HAP-1 (cell line): ENCODE results near the gene TIMM23.

Source experiments
- DNase-seq, 2 experiments: peaks; one replicate each; pipeline ENCODE4 v3.0.0-alpha.2; 2016 to 2020; ENCODE audit warnings: low spot score in 2 of 2
- H3K27me3 ChIP-seq: fragments of 250-450 bp; sonication (Bioruptor Pico); 2 replicates; pipeline ENCODE4 v1.5.1; 2020; ENCODE audit warnings: low read depth, mild to moderate bottlenecking, moderate library complexity
- H3K36me3 ChIP-seq: fragments of 250-450 bp; sonication (Bioruptor Pico); replicated peaks from 2 replicates; pipeline ENCODE4 v1.5.1; 2020; ENCODE audit warnings: mild to moderate bottlenecking
- H3K4me1 ChIP-seq: fragments of 250-450 bp; sonication (Bioruptor Pico); 2 replicates; pipeline ENCODE4 v1.5.1; 2020; ENCODE audit warnings: mild to moderate bottlenecking
- H3K4me3 ChIP-seq: fragments of 250-450 bp; sonication (Bioruptor Pico); 2 replicates; pipeline ENCODE4 v1.5.1; 2020; ENCODE audit warnings: mild to moderate bottlenecking, moderate library complexity
- H3K9me3 ChIP-seq: fragments of 250-450 bp; sonication (Bioruptor Pico); 2 replicates; pipeline ENCODE4 v1.5.1; 2020; ENCODE audit warnings: mild to moderate bottlenecking, moderate library complexity
- in situ Hi-C: fragments of 300-500 bp; cut with MboI; formaldehyde crosslinking; loops from 3 replicates; pipeline ENCODE4 v1.14.3; 2020; ENCODE audit warnings: low sequenced_read_pairs, inconsistent platforms, mixed read lengths

TIMM23 gene

DNA sequence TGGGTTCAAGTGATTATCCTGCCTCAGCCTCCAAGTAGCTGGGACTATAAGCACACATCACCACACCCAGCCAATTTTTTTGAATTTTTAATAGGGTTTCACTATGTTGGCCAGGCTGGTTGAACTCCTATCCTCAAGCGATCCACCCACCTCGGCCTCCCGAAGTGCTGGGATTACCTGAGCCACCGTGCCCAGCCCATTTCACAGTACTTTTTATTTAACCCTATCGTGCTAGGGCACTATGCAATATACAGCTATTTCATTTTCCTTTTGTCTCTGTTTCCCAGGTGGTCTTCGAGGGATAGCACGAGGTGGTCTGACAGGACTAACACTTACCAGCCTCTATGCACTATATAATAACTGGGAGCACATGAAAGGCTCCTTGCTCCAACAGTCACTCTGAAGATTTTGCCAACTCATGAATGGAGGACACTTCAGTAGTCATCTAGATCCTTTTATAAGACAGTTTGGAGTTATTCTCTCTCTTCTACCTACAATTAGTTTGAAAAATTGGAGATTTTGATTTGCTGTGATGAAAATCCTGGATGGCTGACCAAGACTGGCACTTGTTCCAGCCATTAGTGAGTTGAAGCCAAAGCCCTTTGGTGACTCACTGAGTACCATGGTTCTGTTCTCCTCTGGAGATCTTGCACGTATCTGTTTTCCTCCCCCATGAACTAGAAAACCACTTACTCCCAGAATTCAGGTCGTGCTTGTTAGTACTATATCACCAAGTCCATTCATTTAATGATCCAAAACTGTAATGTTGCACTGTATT lies 30.8 kb downstream of the TIMM23 start:
- Histone ChIP-seq H3K36me3 (peaks cover 85% of the 10 kb centered on the region), H3K4me3 (no peak overlapping the region), H3K9me3 (no peaks in the 10 kb centered on the region), H3K4me1 (no peaks in the 10 kb centered on the region), H3K27me3 (no peaks in the 10 kb centered on the region)
- in situ Hi-C loops, result no loop called here
- DNase-seq, result no peak

DNA sequence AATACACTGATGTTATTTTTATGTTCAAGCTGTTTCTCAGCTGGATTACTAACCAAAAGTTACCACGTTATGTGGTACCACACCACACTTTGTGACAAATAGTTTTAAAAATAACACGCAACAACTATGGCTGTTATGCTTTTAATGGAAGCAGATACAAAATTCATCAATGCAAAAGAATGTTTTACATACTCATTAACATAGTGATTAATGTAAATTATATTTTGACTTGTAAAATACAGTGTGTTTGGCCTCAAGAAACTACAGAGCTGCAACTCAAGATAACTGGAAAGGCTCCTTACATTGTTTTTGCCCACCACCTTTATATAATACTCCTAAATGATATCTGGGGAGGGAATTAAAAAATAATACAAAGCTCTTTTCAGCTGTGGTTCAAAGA lies 32.7 kb downstream of the TIMM23 start:
- H3K36me3 ChIP-seq, result peaks cover 91% of the 10 kb centered on the region
- H3K4me3 ChIP-seq, result no peak overlapping the region
- no peaks in the 10 kb centered on the region for H3K27me3 ChIP-seq
- DNase-seq, result no peak
- in situ Hi-C loops, result no loop called here
- no peaks in the 10 kb centered on the region for H3K4me1 ChIP-seq
- no peaks in the 10 kb centered on the region for H3K9me3 ChIP-seq

DNA sequence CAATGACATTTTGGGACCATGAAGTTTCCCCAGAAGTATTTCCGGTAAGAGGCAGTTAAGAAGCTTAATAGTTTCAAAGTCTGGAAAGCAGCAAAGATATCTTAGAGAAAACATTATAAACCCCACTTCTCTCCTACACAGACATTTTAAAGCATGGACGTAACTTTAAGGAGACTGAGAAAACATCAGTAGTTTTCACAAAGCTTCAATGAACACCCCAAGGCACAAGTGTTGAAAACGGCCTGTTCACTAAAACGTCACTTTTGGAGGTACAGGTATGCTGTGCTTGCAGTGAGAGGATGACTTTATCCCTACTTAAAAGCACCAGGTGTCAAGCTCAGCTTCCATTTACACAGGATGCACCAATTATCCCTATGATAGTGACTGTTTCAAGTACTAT lies 33.1 kb downstream of the TIMM23 start:
- Histone ChIP-seq H3K27me3 (no peaks in the 10 kb centered on the region), H3K36me3 (peaks cover 91% of the 10 kb centered on the region), H3K4me3 (no peak overlapping the region), H3K9me3 (no peaks in the 10 kb centered on the region), H3K4me1 (no peaks in the 10 kb centered on the region)
- in situ Hi-C loops, result no loop called here
- no peak for DNase-seq

DNA sequence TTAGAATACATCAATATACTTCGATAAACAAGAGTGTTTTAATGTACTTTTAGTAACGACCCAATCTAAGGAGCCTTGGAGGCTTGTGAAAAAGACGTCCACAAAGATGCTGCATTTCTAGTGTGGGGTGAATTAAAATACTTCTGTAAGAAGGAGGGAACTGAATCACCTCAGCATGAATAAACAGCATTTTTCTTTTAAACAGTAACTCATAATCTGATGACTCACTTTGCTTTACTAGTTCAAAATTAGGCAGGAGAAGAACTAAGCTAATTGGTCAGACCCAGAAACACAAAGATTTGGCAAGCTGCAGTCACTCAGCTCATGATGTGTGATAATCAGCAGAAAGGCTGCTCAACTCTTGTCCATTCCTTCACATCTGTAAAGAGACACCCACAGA lies 33.9 kb downstream of the TIMM23 start:
- Histone ChIP-seq H3K9me3 (no peaks in the 10 kb centered on the region), H3K36me3 (peaks cover 90% of the 10 kb centered on the region), H3K4me1 (no peaks in the 10 kb centered on the region), H3K4me3 (no peak overlapping the region), H3K27me3 (no peaks in the 10 kb centered on the region)
- no peak for DNase-seq
- in situ Hi-C loops, result no loop called here

DNA sequence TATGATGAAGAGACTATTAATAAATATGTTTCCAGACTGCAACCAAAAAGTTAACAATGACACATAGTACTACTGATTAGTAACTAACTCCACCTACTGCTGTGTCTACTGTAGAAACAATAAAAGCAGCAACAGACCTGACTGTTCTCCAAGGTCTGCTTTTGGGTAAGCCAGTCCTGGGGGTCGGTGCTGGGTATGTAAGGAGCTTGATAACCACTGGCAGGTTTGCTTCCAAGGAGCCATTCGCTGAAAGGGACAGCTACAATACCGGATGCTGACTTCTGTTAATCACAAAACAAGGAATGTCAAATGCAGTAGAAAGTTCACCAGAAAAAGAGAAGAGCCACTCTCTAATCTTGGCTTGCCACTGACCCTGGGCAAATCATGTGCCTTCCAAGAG lies 40.5 kb downstream of the TIMM23 start:
- no peak for DNase-seq
- in situ Hi-C loops, result no loop called here
- no peaks in the 10 kb centered on the region for H3K9me3 ChIP-seq
- no peak overlapping the region for H3K4me3 ChIP-seq
- no peaks in the 10 kb centered on the region for H3K4me1 ChIP-seq
- H3K27me3 ChIP-seq, result no peaks in the 10 kb centered on the region
- peaks cover 56% of the 10 kb centered on the region for H3K36me3 ChIP-seq

DNA sequence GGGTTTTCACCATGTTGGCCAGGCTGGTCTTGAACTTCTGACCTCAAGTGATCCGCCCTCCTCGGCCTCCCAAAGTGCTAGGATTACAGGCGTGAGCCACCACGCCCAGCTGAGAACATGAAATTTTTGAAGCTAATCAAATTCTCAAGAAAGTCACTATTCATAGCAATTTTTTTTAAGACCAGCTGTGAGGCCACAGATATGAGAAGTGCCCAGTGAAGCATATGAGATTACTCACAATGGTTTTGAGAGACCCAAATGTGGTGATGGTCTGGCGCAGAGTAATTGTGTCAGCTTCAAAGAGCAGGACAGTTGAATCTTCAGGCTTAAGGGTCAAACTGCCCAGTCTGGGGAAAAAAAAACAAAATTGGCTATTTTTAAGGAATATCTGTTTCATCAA lies 41.9 kb downstream of the TIMM23 start:
- in situ Hi-C loops, result no loop called here
- H3K36me3 ChIP-seq, result peaks cover 41% of the 10 kb centered on the region
- H3K4me3 ChIP-seq, result no peak overlapping the region

DNA sequence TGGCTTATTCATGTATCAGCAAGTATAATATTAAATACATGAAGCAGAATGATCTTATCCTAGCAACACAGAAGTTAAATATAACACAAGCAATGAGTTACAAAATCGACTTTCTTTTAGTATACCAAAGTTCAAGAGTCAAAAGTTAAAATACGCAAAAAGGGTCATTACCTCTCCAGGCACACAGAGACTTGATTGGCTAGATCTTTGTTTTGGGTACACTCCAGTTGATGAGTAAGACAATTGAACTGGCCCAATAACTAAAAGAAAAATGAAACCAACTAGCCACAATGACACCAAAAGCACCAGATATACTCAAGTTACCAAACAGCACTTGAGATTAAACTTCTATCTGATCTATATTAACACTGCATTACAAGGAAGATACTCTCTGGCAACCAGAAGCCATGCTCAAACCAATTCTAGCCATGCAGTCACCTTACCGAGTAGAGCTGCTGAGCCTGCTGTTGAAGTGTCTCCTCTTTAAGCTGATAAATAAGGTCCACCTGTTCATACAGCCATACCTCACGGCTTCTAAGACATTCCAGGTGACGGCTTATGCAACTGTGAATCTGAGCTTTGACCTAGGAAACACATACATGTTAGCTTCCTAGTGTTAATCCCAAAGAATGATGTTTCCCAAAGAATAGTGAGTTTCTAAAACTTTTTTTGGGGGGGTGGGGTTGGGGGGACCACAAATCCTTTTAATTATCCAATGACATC lies 42.6 kb downstream of the TIMM23 start:
- Histone ChIP-seq H3K27me3 (no peaks in the 10 kb centered on the region), H3K9me3 (no peaks in the 10 kb centered on the region), H3K4me3 (no peak overlapping the region), H3K4me1 (no peaks in the 10 kb centered on the region), H3K36me3 (peaks cover 35% of the 10 kb centered on the region)
- in situ Hi-C loops, result no loop called here
- DNase-seq, result no peak

More for the DNA sequence above, 41.9 kb downstream of the TIMM23 start:
- DNase-seq, result no peak
- Histone ChIP-seq H3K4me1 (no peaks in the 10 kb centered on the region), H3K9me3 (no peaks in the 10 kb centered on the region), H3K27me3 (no peaks in the 10 kb centered on the region)

DNA sequence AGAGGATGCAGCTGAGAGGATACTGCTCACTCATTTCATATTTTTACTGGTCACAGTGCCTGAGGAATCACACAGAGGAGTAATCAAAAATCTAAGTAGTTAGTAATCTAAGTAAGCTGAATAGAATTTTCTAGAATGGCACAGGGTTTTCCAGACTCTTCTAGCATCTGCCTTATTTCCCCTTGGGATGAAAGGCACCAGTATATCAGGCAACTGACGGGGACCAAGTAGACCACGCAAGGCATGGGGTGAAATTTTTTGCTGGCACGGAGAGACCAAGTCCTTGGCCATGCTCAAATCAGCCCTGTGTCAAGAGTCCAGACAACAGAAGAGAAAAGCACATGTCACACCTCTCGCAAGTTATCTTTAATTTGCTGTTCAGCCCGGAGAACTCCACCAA lies 43.9 kb downstream of the TIMM23 start:
- in situ Hi-C loops, result no loop called here

DNA sequence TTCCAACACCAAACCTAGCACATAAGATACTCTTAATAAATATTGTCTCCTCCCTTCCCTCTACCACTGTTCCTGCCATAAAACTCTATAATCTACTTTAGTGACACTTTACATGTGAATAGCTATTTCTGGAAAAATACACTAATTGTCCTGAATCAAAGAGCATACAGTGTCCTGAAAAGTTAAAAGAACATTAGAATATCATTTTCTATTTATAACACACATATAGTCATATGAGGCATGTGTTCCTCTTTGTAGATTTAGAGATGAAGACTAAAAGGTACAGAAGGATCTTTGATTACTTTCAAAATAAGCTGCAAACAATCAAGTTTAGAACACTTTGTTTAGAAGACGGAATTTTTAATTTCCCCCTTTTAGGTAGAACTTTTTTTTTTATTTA lies 44.5 kb downstream of the TIMM23 start:
- in situ Hi-C loops, result no loop called here
- Histone ChIP-seq H3K4me3 (no peak overlapping the region), H3K27me3 (no peaks in the 10 kb centered on the region), H3K9me3 (no peaks in the 10 kb centered on the region), H3K36me3 (peaks cover 22% of the 10 kb centered on the region), H3K4me1 (no peaks in the 10 kb centered on the region)
- no peak for DNase-seq

More for the DNA sequence above, 43.9 kb downstream of the TIMM23 start:
- H3K27me3 ChIP-seq, result no peaks in the 10 kb centered on the region
- no peak overlapping the region for H3K4me3 ChIP-seq
- no peak for DNase-seq
- no peaks in the 10 kb centered on the region for H3K9me3 ChIP-seq
- no peaks in the 10 kb centered on the region for H3K4me1 ChIP-seq
- H3K36me3 ChIP-seq, result peaks cover 22% of the 10 kb centered on the region

DNA sequence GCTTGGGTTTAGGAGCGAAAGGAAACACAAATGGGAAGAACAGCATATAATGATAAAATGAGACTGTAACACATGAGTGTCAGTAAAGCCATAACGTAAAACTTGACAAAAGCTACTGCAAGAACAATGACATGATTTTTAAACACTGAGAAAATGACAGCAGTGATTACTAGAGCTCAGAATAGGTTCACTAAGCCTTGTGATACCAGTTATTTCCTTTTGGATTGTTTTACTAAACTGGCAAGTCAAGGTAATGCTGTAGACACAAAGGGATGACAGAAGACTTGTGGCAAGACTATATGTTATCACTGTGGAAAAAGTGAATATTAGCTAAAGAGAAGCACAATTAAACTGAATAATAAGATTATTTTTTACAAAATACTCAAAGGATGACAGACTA lies 45.4 kb downstream of the TIMM23 start:
- Histone ChIP-seq H3K27me3 (no peaks in the 10 kb centered on the region), H3K4me3 (no peak overlapping the region), H3K4me1 (peaks cover 2% of the 10 kb centered on the region; the same call in 1 of the 2 replicates), H3K9me3 (no peaks in the 10 kb centered on the region), H3K36me3 (peaks cover 18% of the 10 kb centered on the region)
- no peak for DNase-seq
- in situ Hi-C loops, result no loop called here

DNA sequence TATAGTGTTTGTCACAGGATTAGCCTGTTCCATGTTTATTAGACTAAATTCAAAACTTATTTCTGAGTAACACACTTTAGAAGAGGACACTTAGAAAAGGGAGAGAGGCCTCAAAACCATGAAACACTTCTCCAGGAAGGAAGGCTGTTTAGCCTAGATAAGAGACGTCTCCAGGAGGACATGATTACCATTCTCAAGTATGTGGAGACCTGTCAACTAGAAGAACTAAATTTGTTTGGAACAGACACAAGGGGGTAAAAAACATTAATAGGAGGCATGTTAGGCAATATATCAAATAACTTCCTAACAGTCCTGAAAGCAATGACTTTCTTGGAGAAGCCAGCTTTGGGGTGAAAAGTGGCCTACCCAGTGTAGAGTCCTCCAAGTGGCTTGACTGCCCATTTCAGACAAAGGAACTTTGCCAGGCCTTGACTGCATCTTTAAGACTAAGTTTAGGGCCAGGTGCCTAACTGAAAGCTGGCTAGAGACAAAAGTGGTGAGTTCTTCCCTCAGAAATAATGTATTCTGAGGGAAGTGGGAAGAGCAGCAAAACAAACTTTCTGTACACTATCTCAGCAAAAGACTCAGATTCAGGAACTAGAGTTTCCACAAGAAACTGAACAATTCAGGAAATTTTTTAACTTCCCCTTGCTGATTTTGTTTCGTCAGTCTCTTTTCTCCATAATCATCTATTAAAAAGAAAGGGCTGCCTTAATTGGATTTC lies 46.3 kb downstream of the TIMM23 start:
- in situ Hi-C loops, result no loop called here
- Histone ChIP-seq H3K9me3 (no peaks in the 10 kb centered on the region), H3K27me3 (no peaks in the 10 kb centered on the region), H3K4me1 (peaks cover 5% of the 10 kb centered on the region), H3K36me3 (peaks cover 10% of the 10 kb centered on the region), H3K4me3 (no peak overlapping the region)
- DNase-seq, result no peak

DNA sequence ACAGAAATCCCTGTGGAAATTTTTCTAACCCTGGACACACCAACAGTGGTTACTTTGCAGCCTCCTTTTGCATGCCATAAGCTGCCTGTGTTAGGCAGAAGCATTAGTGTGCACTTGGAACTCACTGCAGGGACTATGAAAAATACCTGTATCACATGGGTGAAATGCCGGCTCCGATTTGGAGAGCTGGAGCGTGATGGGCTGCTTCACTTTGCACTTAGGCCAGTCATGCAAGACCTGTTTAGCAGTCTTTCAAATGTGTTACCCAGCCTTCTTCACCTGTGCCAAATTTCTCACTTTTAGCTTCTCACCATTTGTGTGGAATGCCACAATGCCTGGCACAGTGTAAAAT lies 46.9 kb downstream of the TIMM23 start:
- DNase-seq, result no peak
- Histone ChIP-seq H3K9me3 (no peaks in the 10 kb centered on the region), H3K27me3 (no peaks in the 10 kb centered on the region), H3K4me3 (no peak overlapping the region), H3K36me3 (peaks cover 10% of the 10 kb centered on the region), H3K4me1 (peaks cover 10% of the 10 kb centered on the region)
- in situ Hi-C loops, result no loop called here

DNA sequence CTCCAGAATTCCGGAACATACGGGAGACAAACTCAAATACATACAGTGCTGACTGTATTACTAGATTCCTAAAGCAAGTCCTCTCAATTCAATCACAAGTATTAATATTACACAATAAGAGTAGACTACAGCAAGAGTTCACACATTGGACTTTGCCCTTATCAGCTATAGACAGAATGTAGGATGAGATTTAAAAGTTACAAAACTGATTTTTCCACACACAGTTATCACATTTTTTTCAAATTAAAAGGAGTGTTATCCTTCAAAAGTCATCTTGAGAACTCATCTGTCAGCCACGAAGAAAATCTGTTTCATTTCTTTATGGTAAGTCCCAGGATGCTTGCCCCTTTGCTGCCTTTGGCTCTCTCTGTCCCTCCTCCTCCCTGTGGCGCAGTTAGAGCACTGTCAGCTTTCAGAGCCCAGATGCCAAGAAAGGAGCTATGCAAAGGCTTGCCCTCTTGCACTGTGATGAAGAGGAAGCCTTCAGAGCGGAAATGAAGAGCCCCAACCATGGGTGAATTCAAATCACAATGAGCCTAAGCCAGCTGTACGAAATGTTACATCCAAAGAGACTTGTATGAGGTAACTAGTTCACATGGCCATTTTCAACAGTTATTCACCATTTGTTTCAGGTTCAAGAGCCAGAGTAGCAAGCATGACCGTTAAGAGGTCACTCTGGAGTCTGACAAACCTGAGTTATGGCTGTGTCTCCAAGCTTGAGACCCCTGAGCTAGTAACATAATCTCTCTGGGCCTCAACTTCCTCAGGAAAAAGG lies 47.5 kb downstream of the TIMM23 start:
- no peaks in the 10 kb centered on the region for H3K9me3 ChIP-seq
- H3K27me3 ChIP-seq, result no peaks in the 10 kb centered on the region
- no peak for DNase-seq
- in situ Hi-C loops, result no loop called here
- peaks cover 10% of the 10 kb centered on the region for H3K4me1 ChIP-seq
- no peak overlapping the region for H3K4me3 ChIP-seq
- peaks cover 7% of the 10 kb centered on the region for H3K36me3 ChIP-seq
